Right lobe of liver (tissue), 6 donors: ENCODE results near the gene L3MBTL2. TPM values are rescaled to one million over a fixed set of nuclear protein-coding genes. Genes with fewer than 3 reads are reported as not detected.

Source experiments
- ATAC-seq, 4 donors: fragments of 200-7000 bp; cut with Tn5 transposase; one replicate each; pipeline ENCODE4 v1.9.1; 2020; ENCODE audit warnings: mild to moderate bottlenecking in 4 of 4, moderate library complexity in 4 of 4
- DNase-seq, 3 donors: peaks; one replicate each; pipeline ENCODE4 v3.0.0-alpha.2; 2020
- H3K27ac ChIP-seq, 3 donors: fragments of 200-600 bp; one replicate each; pipeline ENCODE4 v1.8.0; 2022
- H3K27me3 ChIP-seq, 2 donors: fragments of 200-600 bp; one replicate each; pipeline ENCODE4 v1.8.0; 2022
- H3K36me3 ChIP-seq, 4 donors: fragments of 200-600 bp; sonication (generic) in 1 of 4; one replicate each; pipeline versions ENCODE4 v1.5.1 to v1.8.0; 2017 to 2022; ENCODE audit warnings: control low read depth in 1 of 4
- H3K4me1 ChIP-seq, 4 donors: fragments of 200-600 bp; sonication (generic) in 1 of 4; one replicate each; pipeline versions ENCODE4 v1.5.1 to v1.8.0; 2017 to 2022; ENCODE audit warnings: control low read depth in 1 of 4
- H3K4me3 ChIP-seq, 3 donors: fragments of 200-600 bp; one replicate each; pipeline ENCODE4 v1.8.0; 2022
- H3K9me3 ChIP-seq, 4 donors: fragments of 200-600 bp; sonication (generic) in 1 of 4; one replicate each; pipeline versions ENCODE4 v1.5.1 to v1.8.0; 2017 to 2022; ENCODE audit warnings: control low read depth in 1 of 4
- CTCF ChIP-seq, 4 donors: fragments of 200-600 bp in 3 of 4; fragments of 450-650 bp in 1 of 4; IDR thresholded peaks; one replicate each; pipeline versions ENCODE4 v1.5.1 to v1.8.0; 2016 to 2022; ENCODE audit warnings: antibody characterized with exemption in 4 of 4, mild to moderate bottlenecking in 2 of 4
- POLR2A ChIP-seq: fragments of 450-650 bp; IDR thresholded peaks from one replicate; pipeline ENCODE4 v1.6.1; 2017; ENCODE audit warnings: antibody characterized with exemption, mild to moderate bottlenecking
- WGBS: methylation state at CpG from one replicate; pipeline ENCODE4 v1.1.6; 2018; ENCODE audit warnings: low coverage, low lambda C conversion rate; ENCODE audit not compliant: insufficient coverage; ENCODE audit errors: missing lambda C conversion rate; 5-methylcytosine and 5-hydroxymethylcytosine counted together
- intact Hi-C, 2 donors: fragments of 100-400 bp; cut with DNase I; formaldehyde crosslinking; loops; one replicate each; pipeline versions ENCODE4 v1.11.2 to v1.14.1; 2022
- total RNA-seq, 6 experiments: library from RNA; depleted of rRNA in 2 of 6; stranded (reverse); fragments of >200 nt in 2 of 6; fragmentation: NEBNext Ultra II Directional in 3 of 6; extraction: Animal tissue kit (Norgen Biotek cat#: 25700) in 3 of 6; gene quantifications; one replicate each; pipeline versions ENCODE4 v1.1.0 to v1.2.4, GENCODE V29; 2016 to 2023
- donor health status: DM: no; HTN: yes; CAD: no.
- donor health status: DM: no; HTN: no; CAD: no.
- donor health status: DM: no; HTN: no; CAD: no.
- donor health status: DM: no; HTN: yes; CAD: no.
- donor health status: DM: no; HTN: yes; CAD: no.

Gene L3MBTL2
- total RNA-seq, 6 experiments from 2014 or later = 6.6 to 11.7 (median 10.4) TPM

GRCh38 chr22:41231369-41231768 lies 26.3 kb downstream of the L3MBTL2 start:
- ATAC-seq (peak; percentile 45 to 77 (median 61)), DNase-seq (peak in 1 of 3 donors; percentile 80)
- Histone ChIP-seq H3K9me3 (no peaks in the 10 kb centered on the region), H3K27ac (peak overlapping the region in 1 of 3 donors; percentile 27), H3K4me1 (peaks cover 0 to 30% (median 15%) of the 10 kb centered on the region in 4 donors), H3K36me3 (peaks cover 0 to 13% (median 4%) of the 10 kb centered on the region in 4 donors), H3K27me3 (no peaks in the 10 kb centered on the region), H3K4me3 (no peak overlapping the region)
- no peak for TF ChIP-seq CTCF (IDR thresholded peaks at IDR 0.05)
- no peak for TF ChIP-seq POLR2A
- 42% methylated on average over 5 of the region's 7 CpGs for whole genome bisulfite sequencing
- intact Hi-C loops = loop anchor here in 1 of 2 donors (10.0 kb wide), 1 partner anchor 47 kb away; no protein-coding TSS in a partner anchor

- intact Hi-C loops = loop anchor here in 1 of 2 donors (10.0 kb wide), 1 partner anchor 50 kb away; no protein-coding TSS in a partner anchor
- H3K36me3 ChIP-seq = no peaks in the 10 kb centered on the region
- peaks cover 0 to 39% (median 17%) of the 10 kb centered on the region in 4 donors for H3K4me1 ChIP-seq
- WGBS = 53% methylated on average over 9 of the region's 19 CpGs
- H3K27me3 ChIP-seq = no peaks in the 10 kb centered on the region
- no peak for TF ChIP-seq CTCF (IDR thresholded peaks at IDR 0.05)
- TF ChIP-seq POLR2A = no peak
- no peaks in the 10 kb centered on the region for H3K9me3 ChIP-seq
- ATAC-seq (peak; percentile 2 to 53 (median 35)), DNase-seq (peak; percentile 60 to 81 (median 77))
- no peak overlapping the region for H3K27ac ChIP-seq
- H3K4me3 ChIP-seq = no peak overlapping the region
Observed at GRCh38 chr22:41234815-41235695, 29.9 kb downstream of the L3MBTL2 start.

GRCh38 chr22:41237036-41237706 lies 32.1 kb downstream of the L3MBTL2 start:
- H3K4me1 ChIP-seq = peaks cover 0 to 25% (median 8%) of the 10 kb centered on the region in 4 donors
- no peaks in the 10 kb centered on the region for H3K27me3 ChIP-seq
- DNase-seq (no peak), ATAC-seq (no peak)
- H3K36me3 ChIP-seq = no peaks in the 10 kb centered on the region
- H3K27ac ChIP-seq = peak overlapping the region in 1 of 3 donors; percentile 49
- intact Hi-C loops = loop anchor here in 1 of 2 donors (10.0 kb wide), 1 partner anchor 52 kb away; no protein-coding TSS in a partner anchor
- WGBS = no CpG with 5 or more reads among the region's 33 CpGs
- no peaks in the 10 kb centered on the region for H3K9me3 ChIP-seq
- no peak for TF ChIP-seq CTCF (IDR thresholded peaks at IDR 0.05)
- no peak for TF ChIP-seq POLR2A
- peak overlapping the region; percentile 35 to 62 (median 46) for H3K4me3 ChIP-seq

- intact Hi-C loops = loop anchor here in 1 of 2 donors (10.0 kb wide), 1 partner anchor 53 kb away; no protein-coding TSS in a partner anchor
- no peaks in the 10 kb centered on the region for H3K36me3 ChIP-seq
- peaks cover 0 to 25% (median 8%) of the 10 kb centered on the region in 4 donors for H3K4me1 ChIP-seq
- H3K4me3 ChIP-seq = peak overlapping the region; percentile 35 to 62 (median 46)
- peak overlapping the region in 1 of 3 donors; percentile 49 for H3K27ac ChIP-seq
- no peaks in the 10 kb centered on the region for H3K27me3 ChIP-seq
- H3K9me3 ChIP-seq = no peaks in the 10 kb centered on the region
- TF ChIP-seq POLR2A = peak; percentile 35
- TF ChIP-seq CTCF (IDR thresholded peaks at IDR 0.05) = peak; percentile 73 to 89 (median 78)
- 0% methylated on average over 1 of the region's 97 CpGs for whole genome bisulfite sequencing
- ATAC-seq (peak; percentile 87 to 92 (median 92)), DNase-seq (peak; percentile 88 to 92 (median 91))
Observed at GRCh38 chr22:41237707-41238569, 32.8 kb downstream of the L3MBTL2 start.
